Tibial artery (tissue), 4 donors: ENCODE measurements around the gene SMC1A.

Experiments
- DNase-seq, 2 donors: peaks; one replicate each; pipeline ENCODE4 v3.0.0-alpha.2; 2019
- H3K27ac ChIP-seq, 2 donors: fragments of 200-600 bp; sonication (generic) in 1 of 2; 1 replicate in 1 of 2; 2 replicates in 1 of 2; pipeline ENCODE4 v1.5.1; 2018 to 2019; ENCODE audit warnings: mild to moderate bottlenecking in 1 of 2
- H3K27me3 ChIP-seq, 2 donors: fragments of 200-600 bp; sonication (generic) in 1 of 2; one replicate each; pipeline versions ENCODE4 v1.5.1 to v1.6.0; 2016 to 2019
- H3K36me3 ChIP-seq, 3 donors: fragments of 200-600 bp; sonication (generic) in 2 of 3; one replicate each; pipeline ENCODE4 v1.5.1; 2016 to 2019; ENCODE audit warnings: mild to moderate bottlenecking in 2 of 3
- H3K4me1 ChIP-seq, 4 donors: fragments of 200-600 bp; sonication (generic) in 2 of 4; 1 replicate in 3 of 4; 2 replicates in 1 of 4; pipeline ENCODE4 v1.5.1; 2016 to 2019
- H3K4me3 ChIP-seq, 2 donors: fragments of 200-600 bp; sonication (generic) in 1 of 2; 1 replicate in 1 of 2; 2 replicates in 1 of 2; pipeline ENCODE4 v1.5.1; 2018 to 2019; ENCODE audit warnings: mild to moderate bottlenecking in 2 of 2
- H3K9me3 ChIP-seq, 3 donors: fragments of 200-600 bp; sonication (generic) in 1 of 3; one replicate each; pipeline ENCODE4 v1.5.1; 2016 to 2019
- intact Hi-C: fragments of 100-400 bp; cut with DNase I; formaldehyde crosslinking; loops from one replicate; pipeline ENCODE4 v1.15.0; 2023; ENCODE audit warnings: low total_unique reads
- TF ChIP-seq, protein P1 (sequence below), 2 experiments: fragments of 200-600 bp in 1 of 2; fragments of 450-650 bp in 1 of 2; IDR thresholded peaks; one replicate each; pipeline ENCODE4 v1.5.1; 2017 to 2019; ENCODE audit warnings: antibody characterized with exemption in 2 of 2, mild to moderate bottlenecking in 1 of 2, moderate library complexity in 1 of 2

SMC1A gene

DNA sequence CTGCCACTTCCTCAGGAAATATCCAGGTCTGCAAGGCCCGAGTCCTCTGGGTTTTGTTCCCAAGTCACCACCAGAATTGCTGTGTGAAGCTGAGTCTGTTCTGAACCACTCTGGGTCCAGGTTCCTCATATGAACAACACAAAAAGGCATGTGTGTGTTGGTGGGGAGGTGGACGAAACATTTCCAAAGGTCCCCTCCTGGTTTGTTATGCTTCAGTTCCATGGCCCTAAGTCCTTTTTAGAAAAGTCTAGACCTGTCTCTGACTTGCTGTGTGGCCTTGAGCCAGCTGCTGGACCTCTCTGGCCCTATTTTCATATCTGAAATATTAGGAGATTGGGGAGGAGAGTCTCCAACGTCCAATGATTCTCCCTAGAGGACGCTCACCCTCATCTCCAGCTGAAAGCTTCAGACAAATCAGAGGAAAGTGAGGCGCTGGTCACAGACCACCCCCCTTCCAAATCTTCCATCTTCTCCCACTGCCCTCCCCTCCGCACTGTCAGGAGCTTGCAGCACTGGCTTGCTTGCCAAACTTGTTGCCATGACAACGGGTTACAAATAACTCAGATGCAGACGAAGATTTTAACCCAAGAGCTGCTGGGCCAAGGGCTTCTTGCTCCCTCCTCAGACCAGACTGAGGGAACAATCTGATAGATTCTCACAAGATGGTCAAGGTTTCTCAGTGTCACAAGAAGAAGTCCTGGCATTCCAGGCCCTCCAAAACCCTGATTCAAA, 64.5 kb downstream of the SMC1A start:
- Histone ChIP-seq H3K4me1 (no peaks in the 10 kb centered on the region), H3K36me3 (no peaks in the 10 kb centered on the region), H3K27me3 (no peaks in the 10 kb centered on the region), H3K4me3 (no peak overlapping the region), H3K27ac (no peak overlapping the region), H3K9me3 (no peaks in the 10 kb centered on the region)
- no peak for DNase-seq
- intact Hi-C loops: no loop called here
- TF ChIP-seq, protein P1, sequence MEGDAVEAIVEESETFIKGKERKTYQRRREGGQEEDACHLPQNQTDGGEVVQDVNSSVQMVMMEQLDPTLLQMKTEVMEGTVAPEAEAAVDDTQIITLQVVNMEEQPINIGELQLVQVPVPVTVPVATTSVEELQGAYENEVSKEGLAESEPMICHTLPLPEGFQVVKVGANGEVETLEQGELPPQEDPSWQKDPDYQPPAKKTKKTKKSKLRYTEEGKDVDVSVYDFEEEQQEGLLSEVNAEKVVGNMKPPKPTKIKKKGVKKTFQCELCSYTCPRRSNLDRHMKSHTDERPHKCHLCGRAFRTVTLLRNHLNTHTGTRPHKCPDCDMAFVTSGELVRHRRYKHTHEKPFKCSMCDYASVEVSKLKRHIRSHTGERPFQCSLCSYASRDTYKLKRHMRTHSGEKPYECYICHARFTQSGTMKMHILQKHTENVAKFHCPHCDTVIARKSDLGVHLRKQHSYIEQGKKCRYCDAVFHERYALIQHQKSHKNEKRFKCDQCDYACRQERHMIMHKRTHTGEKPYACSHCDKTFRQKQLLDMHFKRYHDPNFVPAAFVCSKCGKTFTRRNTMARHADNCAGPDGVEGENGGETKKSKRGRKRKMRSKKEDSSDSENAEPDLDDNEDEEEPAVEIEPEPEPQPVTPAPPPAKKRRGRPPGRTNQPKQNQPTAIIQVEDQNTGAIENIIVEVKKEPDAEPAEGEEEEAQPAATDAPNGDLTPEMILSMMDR (IDR thresholded peaks at IDR 0.05): no peak

DNA sequence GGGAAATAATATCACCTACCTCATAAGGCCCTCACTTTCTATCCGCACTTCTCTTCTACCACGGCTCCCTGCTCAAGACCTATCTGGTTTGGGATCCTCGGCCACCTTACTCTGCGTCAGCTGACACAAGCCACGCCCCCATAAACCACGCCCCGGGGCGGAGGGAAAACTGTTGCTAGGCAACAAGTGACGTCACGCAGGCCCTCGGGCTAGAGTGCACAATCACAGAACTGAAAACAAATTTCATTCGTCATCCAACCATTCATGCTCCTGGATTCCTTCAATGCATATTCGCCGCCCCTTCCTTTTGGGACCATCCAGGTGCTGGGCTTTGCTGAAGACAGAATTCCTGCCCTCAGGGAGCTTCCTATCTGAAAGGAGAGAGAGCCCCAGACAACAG, 66.3 kb downstream of the SMC1A start:
- intact Hi-C loops: no loop called here
- TF ChIP-seq, protein P1 (IDR thresholded peaks at IDR 0.05): no peak
- H3K36me3 ChIP-seq: no peaks in the 10 kb centered on the region
- no peak overlapping the region for H3K27ac ChIP-seq
- no peaks in the 10 kb centered on the region for H3K4me1 ChIP-seq
- H3K4me3 ChIP-seq: no peak overlapping the region
- peaks cover 0 to 10% (median 2%) of the 10 kb centered on the region in 3 donors for H3K9me3 ChIP-seq
- no peaks in the 10 kb centered on the region for H3K27me3 ChIP-seq
- DNase-seq: no peak

DNA sequence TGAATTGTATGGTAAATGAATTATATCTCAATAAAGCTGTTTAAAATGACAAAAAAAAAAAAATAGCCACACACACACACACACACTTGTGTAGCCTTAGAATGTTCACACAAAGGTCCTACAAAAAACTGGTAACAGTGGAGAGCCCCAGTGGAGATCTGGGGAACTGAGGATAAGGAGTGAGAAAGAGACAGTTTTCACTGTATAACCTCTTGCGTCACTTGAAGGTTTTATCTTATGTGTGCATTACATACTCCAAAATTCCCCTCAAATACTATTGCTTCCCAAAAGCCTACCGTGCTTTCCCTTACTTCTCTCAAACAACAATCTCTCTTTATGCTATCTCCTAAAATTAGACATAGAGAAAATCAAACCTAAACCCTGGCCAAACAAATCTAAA, 67.8 kb downstream of the SMC1A start:
- intact Hi-C loops: no loop called here
- H3K27me3 ChIP-seq: no peaks in the 10 kb centered on the region
- H3K9me3 ChIP-seq: peaks cover 0 to 11% (median 7%) of the 10 kb centered on the region in 3 donors
- TF ChIP-seq, protein P1 (IDR thresholded peaks at IDR 0.05): no peak
- DNase-seq: no peak
- no peaks in the 10 kb centered on the region for H3K36me3 ChIP-seq
- no peak overlapping the region for H3K4me3 ChIP-seq
- H3K4me1 ChIP-seq: no peaks in the 10 kb centered on the region
- H3K27ac ChIP-seq: no peak overlapping the region

DNA sequence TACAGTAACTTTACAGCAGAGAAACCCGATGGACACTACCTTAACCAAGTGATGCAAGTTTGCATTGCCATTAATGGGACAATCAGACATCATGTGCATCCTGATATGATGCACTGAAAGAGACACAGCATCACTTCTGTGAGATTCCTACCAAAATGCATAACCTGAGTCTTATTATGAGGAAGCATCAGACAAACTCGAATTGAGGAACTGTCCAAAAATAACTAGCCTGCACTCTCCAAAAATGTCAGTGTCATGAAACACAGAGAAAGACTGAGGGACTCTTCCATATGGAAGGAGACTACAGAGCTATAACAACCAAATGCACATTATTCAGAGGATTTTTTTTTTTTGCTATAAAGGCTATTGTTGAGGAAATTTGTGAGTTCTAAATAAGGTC, 74.5 kb downstream of the SMC1A start:
- Histone ChIP-seq H3K4me1 (no peaks in the 10 kb centered on the region), H3K9me3 (peaks cover 0 to 15% (median 12%) of the 10 kb centered on the region in 3 donors), H3K4me3 (no peak overlapping the region), H3K36me3 (no peaks in the 10 kb centered on the region), H3K27me3 (no peaks in the 10 kb centered on the region), H3K27ac (no peak overlapping the region)
- DNase-seq: no peak
- intact Hi-C loops: no loop called here
- TF ChIP-seq, protein P1 (IDR thresholded peaks at IDR 0.05): no peak

DNA sequence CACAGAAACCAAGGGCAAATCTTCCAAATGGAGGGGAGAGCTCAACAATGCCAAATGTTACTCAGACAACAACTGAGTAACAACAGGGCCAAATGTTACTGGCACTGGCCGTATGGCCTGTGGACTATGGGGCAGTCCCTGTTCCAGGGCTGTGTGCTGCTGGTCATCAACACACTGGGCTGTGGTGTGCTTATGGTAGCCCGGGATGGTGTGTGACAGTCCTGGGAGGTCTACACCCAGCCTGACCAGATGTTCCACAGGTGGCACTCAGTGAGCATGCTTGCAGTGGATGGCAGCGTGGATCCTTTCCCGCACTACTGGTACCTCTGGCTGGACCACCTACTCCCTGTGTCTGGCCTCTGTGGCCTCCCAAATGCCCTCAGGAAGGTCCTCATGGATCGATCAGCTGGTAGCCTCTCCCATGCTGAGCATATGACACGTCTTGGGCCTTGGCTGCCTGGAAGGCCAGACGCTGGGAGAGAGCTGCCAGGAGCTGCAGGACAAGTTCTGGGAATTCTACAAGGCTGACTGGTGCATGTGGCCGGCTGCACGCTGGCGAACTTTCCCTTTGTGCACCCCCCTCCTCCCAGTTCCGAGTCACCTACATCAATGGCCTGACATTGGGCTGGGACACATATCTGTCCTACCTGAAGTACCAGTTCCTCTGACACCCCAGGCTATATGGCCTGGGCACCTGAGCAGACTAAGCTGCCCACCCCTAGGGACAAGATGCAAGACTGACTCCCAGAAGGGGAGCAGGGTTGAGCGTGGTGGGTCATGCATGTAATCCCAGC, 81.4 kb downstream of the SMC1A start:
- H3K27ac ChIP-seq: no peak overlapping the region
- TF ChIP-seq, protein P1 (IDR thresholded peaks at IDR 0.05): no peak
- no peaks in the 10 kb centered on the region for H3K4me1 ChIP-seq
- no peaks in the 10 kb centered on the region for H3K27me3 ChIP-seq
- intact Hi-C loops: no loop called here
- H3K36me3 ChIP-seq: no peaks in the 10 kb centered on the region
- H3K9me3 ChIP-seq: no peaks in the 10 kb centered on the region
- no peak for DNase-seq
- no peak overlapping the region for H3K4me3 ChIP-seq
